ENCODE measurements around the gene NRP1.

The NRP1 gene

DNA sequence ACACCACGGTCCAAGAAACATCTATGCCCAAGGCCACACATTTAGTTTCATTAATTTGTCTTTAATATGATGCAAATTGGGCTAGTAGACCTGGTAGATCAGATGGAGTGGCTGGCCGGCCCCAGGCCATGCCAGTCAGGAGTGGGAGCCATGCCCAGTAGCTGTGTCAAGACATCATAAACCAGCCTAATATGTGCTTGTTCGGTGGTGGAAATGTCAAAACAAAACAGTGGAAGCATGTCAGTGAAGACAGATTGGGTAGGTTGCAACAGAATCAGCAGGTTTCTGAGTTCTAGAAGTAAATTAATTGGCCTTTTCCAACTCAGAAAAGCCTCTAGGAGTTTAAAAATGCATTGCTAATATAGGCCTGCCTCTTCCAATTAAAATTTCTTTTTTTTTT lies 124.7 kb downstream of the NRP1 start:
- intact Hi-C loops (cut with DNase I; ENCODE audit: low total_unique reads) = loop anchor here (5.0 kb wide), 1 partner anchor 127 kb away; no protein-coding TSS in a partner anchor
- Histone ChIP-seq H3K27ac (peak overlapping the region in 1 of 2 donors; percentile 79), H3K9me3 (no peaks in the 10 kb centered on the region), H3K4me3 (no peak overlapping the region), H3K27me3 (no peaks in the 10 kb centered on the region), H3K36me3 (peaks cover 0 to 41% (median 24%) of the 10 kb centered on the region in 3 donors), H3K4me1 (peaks cover 0 to 31% (median 18%) of the 10 kb centered on the region in 4 donors)
- TF ChIP-seq, protein P1, sequence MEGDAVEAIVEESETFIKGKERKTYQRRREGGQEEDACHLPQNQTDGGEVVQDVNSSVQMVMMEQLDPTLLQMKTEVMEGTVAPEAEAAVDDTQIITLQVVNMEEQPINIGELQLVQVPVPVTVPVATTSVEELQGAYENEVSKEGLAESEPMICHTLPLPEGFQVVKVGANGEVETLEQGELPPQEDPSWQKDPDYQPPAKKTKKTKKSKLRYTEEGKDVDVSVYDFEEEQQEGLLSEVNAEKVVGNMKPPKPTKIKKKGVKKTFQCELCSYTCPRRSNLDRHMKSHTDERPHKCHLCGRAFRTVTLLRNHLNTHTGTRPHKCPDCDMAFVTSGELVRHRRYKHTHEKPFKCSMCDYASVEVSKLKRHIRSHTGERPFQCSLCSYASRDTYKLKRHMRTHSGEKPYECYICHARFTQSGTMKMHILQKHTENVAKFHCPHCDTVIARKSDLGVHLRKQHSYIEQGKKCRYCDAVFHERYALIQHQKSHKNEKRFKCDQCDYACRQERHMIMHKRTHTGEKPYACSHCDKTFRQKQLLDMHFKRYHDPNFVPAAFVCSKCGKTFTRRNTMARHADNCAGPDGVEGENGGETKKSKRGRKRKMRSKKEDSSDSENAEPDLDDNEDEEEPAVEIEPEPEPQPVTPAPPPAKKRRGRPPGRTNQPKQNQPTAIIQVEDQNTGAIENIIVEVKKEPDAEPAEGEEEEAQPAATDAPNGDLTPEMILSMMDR (IDR thresholded peaks at IDR 0.05) = no peak
- DNase-seq = no peak

DNA sequence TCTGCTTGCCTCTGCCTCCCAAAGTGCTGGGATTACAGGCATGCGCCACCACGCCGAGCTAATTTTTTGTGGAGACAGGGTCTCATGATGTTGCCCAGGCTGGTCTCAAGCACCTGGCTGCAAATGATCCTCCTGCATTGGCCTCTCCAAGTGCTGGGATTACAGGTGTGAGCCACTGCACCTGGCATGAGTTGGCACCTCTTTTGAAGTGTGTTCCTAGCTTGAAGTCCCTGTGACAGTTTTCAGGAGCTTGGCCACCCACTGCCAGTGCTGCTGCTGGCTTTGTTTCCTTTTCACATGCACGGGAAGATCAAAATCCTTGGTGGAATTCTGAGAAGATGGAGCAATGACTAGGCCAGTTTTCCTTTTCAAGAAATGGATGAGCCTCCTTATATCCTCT lies 126.3 kb downstream of the NRP1 start:
- Histone ChIP-seq H3K27ac (no peak overlapping the region), H3K9me3 (no peaks in the 10 kb centered on the region), H3K36me3 (peaks cover 0 to 39% (median 15%) of the 10 kb centered on the region in 3 donors), H3K27me3 (no peaks in the 10 kb centered on the region), H3K4me1 (peaks cover 0 to 40% (median 18%) of the 10 kb centered on the region in 4 donors), H3K4me3 (no peak overlapping the region)
- intact Hi-C loops (cut with DNase I; ENCODE audit: low total_unique reads) = loop anchor here (5.0 kb wide), 1 partner anchor 129 kb away; no protein-coding TSS in a partner anchor
- TF ChIP-seq, protein P1 (IDR thresholded peaks at IDR 0.05) = no peak
- no peak for DNase-seq

DNA sequence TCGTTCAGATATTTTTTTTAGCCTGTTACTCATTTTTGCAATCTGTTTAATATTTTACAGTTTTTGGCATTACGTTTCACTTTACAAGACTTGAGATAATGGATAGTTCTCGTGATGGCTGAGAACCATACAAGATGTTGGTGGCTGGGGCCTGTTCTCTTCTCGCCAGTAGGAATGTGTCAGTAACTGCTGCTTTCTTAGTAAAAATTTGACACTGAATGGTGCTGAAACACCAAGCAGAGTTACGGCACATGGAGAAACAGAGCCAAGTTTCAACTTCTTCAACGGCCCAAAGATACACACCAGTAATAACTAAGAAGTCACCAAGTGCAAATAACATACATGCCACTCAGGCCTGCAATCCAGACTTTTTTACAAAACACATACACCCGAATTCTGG lies 130.4 kb downstream of the NRP1 start:
- Histone ChIP-seq H3K4me3 (no peak overlapping the region), H3K27me3 (no peaks in the 10 kb centered on the region), H3K4me1 (peaks cover 0 to 18% (median 0%) of the 10 kb centered on the region in 4 donors), H3K9me3 (no peaks in the 10 kb centered on the region), H3K27ac (peak overlapping the region in 1 of 2 donors; percentile 4), H3K36me3 (peaks cover 21 to 52% (median 40%) of the 10 kb centered on the region in 3 donors)
- DNase-seq = no peak
- TF ChIP-seq, protein P1 (IDR thresholded peaks at IDR 0.05) = no peak
- intact Hi-C loops (cut with DNase I; ENCODE audit: low total_unique reads) = no loop called here

DNA sequence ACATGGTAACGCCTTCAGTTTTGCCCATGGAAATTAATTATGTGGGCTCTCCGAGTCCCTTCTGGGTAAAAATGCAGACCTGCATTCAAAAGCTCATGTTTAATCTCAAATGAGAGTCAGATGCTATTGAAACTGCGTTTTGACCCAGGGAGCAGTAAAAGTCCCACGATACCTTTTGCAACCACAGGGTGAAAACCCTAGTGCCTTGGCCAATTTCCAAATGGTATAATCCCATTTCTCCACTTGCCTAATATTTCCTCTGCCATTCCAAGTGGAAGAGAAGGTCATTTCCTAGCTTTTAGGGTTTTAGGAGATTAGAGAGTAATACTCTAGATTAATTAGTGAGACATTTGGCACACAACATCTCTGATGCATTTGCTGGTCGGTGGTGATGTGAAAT lies 132.5 kb downstream of the NRP1 start:
- H3K27ac ChIP-seq = no peak overlapping the region
- TF ChIP-seq, protein P1 (IDR thresholded peaks at IDR 0.05) = no peak
- peaks cover 0 to 27% (median 1%) of the 10 kb centered on the region in 4 donors for H3K4me1 ChIP-seq
- no peak overlapping the region for H3K4me3 ChIP-seq
- no peak for DNase-seq
- no peaks in the 10 kb centered on the region for H3K27me3 ChIP-seq
- H3K36me3 ChIP-seq = peaks cover 21 to 42% (median 40%) of the 10 kb centered on the region in 3 donors
- intact Hi-C loops (cut with DNase I; ENCODE audit: low total_unique reads) = no loop called here
- no peaks in the 10 kb centered on the region for H3K9me3 ChIP-seq

DNA sequence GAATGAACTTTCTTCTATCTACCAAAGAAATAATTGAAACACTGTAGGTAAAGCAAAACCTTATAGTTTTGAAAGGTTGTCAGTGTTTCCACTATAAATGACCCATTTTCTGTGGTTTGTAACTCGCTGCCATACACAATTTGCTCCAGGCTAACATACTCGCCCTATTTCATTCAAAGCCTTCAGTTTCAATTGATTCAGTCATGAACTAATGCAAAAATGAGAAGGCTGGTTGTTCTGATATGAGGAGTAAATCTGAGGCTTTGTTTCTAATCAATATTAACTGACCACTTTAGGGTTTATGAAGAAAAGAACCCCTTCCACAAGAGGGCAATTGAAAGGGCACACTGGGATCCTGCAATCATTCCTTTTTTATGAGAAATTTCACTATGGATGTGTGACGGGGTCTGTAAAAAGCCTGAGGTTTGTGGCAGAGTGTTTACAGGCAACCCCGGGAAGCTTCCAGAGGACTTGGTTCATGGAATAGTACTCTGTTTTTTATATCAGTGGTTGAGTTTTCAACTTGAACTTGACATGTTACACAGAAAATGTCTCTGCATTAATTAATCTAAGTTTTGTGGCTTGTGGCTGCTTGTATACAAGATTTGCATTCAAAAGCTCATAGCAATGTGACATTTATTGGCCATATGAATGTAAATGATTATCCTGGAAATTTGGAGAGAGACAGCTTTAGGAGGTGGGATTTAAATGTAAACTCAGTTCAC lies 133.2 kb downstream of the NRP1 start:
- Histone ChIP-seq H3K4me3 (no peak overlapping the region), H3K4me1 (peaks cover 0 to 33% (median 2%) of the 10 kb centered on the region in 4 donors), H3K36me3 (peaks cover 21 to 37% (median 35%) of the 10 kb centered on the region in 3 donors), H3K9me3 (no peaks in the 10 kb centered on the region), H3K27me3 (no peaks in the 10 kb centered on the region), H3K27ac (no peak overlapping the region)
- DNase-seq = no peak
- intact Hi-C loops (cut with DNase I; ENCODE audit: low total_unique reads) = no loop called here
- TF ChIP-seq, protein P1 (IDR thresholded peaks at IDR 0.05) = no peak
